COLO668 (cell line): Measurements from ENCODE around the gene PLPP4.

Source experiments
- DNase-seq: peaks from one replicate; lab custom pipeline; 2025; ENCODE audit not compliant: unreplicated experiment; lab: John Stamatoyannopoulos, UW

The PLPP4 gene

DNA sequence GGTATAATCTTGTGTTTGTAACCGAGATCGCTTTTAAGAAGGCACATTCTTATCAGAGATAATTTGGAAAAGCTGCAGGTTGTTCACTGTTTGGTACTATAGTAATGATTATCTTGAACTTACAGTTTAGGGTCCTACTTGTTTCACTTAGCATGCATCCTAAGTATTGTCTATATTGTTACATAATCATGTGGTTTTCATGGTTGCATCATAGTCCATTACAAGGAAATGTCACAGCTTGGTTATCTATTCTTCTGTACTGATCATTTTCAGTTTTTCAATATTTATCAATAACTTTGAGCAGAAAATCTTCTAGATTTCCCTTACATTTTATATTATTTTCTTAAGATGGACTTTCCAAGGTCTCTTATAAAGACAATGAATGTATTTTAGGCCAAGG, 116.3 kb downstream of the PLPP4 start:
- DNase-seq: no peak

DNA sequence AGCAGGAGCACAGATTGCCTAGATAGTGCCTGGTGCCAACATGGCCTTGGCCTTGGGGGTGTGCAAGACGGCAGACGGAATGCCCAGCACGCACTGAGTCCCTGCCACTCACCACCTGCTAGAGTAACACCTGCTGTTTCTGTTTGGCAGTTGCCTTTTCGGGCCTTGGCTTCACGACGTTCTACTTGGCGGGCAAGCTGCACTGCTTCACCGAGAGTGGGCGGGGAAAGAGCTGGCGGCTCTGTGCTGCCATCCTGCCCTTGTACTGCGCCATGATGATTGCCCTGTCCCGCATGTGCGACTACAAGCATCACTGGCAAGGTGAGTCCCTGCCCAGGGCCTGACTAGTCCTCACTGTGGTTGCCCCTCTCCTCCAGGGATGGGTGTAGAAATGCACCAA, 118.0 kb downstream of the PLPP4 start:
- DNase-seq: no peak

DNA sequence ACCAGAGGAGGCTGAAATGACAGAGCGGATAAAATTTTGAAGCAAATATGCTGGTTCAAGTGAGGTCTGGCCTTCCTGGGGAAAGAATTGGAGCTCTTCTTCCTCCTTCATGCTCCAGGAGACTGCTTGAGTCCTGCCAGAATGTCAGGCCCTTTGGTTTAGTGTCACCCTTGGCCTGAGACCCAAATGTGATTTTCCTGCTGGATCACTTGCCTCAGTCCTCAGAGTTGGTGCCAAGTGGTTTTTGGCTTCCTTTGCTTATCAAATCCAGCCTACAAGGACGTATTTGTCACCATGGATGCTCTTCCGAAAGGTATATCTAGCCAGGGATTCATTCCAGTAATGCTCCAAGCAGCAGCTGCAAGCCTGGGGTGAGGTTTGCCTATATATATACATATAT, 118.4 kb downstream of the PLPP4 start:
- DNase-seq: no peak

DNA sequence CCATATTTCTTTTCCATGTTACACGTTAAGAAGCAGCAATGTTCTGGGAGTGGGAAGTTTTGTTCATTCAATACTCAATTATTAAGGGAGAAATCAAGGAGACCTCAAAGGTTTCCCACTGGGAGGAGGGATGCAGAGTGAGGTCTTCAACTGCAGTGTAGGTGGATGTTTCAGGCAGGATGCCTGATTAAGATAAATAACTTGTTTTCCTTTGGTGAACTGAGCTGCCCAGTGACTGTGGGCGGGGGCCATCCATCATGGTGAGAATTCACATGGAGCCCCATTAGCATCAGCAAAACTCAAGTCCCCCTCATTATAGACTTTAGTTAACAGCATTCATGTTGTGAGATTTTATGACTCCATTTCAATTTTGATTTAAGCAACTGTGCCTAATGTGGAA, 121.1 kb downstream of the PLPP4 start:
- DNase-seq: no peak

DNA sequence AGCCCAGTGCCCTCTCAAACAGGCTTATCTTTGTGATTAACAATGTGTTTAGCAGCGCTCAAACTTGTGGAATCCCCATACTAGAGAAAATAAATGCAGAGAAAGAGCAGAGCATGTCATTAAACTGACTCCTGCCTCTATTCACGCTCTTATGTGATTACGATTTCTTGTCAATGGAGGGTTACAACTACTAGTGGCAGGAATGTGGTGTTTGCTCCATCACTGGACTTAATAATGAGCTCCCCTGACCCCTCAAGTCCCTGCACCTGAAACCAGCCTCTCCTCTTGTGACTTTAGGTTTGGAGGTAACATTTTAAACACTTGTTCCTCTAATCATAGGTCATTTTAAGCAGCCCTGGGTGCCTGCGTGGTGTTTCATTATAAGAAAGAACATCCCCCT, 121.9 kb downstream of the PLPP4 start:
- no peak for DNase-seq

DNA sequence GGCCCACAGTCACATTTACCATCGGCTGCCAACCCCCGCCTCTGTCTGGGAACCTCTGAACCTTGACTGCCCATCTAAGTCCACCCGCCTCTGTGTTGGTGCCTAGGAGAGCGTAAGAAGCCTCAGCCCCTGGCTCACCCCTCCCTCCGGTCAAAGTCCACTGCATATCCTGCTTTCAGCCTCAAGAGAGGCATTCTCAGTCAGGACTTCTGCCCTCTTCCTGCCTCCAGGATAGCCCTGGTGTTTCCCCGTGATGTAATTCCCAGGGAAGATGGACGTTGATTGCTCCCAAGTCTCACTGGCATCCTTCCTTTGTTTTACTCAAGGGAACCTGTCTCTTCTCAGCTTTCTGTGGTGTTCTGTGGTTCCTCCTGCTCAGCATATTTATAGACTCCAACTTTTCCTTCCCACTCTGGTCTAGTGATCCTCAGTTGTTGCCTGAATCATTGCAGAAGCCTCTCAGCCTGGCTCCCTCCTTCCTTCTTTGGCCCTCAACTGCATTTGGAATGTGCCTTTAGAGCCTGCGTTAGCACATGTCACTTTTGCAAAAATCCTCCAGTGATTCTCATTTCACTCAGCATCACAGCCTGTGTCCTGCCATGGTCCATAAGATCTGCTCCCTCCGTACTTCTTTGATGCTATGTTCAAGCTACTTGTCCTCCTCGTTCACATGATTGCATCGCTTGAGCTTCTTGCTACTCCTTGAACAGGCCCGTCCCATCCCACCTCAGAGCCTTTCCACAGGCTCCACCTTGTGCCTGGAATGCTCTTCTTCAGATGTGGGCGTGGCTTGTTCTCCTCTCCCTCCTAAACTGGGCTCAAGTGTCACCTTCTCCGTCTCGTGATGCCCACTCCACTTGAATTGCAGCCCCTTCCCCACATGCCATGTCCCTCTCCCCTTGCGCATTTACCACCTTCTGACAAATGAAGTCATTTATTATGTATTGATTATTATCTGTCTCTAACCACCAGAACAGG, 124.2 kb downstream of the PLPP4 start:
- no peak for DNase-seq

DNA sequence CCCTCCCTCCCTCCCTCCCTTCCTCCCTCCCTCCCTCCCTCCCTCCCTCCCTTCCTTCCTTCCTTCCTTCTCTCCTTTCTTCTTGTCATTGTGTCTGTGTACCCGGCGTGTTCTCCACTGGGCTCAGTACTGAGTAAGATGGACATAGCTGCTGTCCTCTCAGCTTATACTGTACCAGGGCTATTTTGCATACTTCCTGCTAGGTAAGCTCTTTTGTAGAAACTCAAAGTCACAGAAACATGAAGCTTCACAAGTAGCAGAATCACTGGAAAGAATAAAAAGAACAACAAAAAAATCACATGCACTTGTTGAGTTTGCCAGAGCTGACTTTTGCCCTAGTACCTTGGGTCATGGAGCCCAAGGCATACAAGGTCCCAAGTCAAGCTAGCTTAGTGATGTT, 125.7 kb downstream of the PLPP4 start:
- no peak for DNase-seq

DNA sequence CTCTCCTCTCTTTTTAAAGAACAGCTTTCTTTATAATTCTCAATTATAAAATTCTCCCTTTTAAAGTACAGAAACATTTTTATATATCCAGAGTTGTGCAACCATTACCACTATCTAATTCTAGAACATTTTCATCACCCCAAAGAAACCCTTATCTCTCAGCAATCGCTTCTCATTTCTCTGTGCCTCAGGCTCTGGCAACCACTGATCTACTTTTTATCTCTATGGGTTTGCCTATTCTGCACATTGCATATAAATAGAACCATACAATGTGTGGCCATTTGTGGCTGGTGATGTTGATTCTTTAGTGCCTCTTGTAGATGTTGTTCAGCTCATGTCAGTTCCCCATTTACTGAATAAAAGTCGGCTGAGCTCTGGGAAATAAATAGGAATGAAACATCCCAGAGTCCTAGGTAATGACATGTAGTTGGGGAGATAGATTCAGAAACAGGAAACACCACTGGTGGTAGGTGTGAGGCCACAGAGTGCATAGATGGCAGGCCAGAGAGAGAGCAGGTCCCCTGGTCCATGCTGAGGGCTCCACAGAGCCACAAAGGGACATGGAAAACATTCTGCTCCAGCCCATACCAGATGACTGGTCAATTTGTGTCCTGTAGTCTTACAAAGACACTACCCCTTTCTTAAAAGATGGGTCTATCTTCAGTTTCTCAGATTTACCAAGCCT, 126.5 kb downstream of the PLPP4 start:
- no peak for DNase-seq

DNA sequence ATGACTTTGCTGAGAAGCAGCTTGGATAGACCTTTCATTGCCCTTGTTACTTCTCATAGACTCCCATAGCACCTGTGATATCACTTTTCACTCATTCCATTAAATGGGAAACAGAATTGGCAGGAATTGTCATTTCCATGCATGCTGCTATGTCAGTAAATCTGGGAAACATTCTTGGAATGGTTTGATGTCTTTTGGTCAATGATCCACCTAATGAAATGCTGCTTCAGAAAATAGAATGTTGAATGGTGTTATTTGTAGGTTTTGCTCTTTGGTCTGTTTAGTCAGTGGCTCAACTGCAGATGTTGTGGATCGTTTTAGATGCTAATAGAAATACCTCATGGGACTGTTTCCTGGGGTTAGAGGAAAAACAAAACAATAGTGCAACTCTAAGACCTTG, 127.8 kb downstream of the PLPP4 start:
- DNase-seq: no peak

DNA sequence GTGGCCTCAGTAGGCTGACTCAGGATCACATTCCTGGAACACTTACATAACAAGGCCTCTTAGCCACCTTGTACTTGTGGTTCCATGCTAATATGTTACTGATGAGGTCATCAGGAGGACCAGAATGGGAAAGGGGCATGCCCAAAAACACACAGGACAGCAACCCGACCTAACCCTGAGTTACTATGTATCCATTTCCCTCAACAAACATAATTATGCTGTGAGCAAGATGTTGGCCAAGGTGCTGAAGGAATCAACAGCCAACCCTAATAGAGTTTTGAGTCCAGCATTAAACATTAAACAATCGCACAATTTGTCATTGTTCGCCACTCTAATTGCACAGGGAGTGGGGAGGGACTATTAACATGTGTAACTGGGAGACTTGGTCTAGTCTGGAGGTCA, 129.4 kb downstream of the PLPP4 start:
- DNase-seq: no peak

DNA sequence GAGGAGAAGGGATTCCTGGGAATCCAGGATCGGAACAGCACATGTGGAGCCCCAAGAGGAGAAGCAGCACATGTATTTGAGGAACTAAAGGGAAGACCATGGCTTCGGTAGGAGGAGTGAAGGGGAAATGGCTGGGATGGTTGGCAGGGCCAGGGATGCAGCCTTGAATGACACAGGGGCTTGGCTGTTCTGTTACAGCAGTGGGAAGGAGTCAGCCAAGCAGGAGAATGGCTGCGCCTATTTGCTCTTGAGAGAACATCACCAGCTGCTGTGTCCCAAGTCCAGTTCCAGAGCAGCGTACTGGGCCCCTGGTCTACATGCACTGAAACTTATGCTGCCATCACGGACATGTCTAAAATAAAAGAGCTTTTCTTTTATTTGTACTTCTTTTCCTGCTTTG, 130.0 kb downstream of the PLPP4 start:
- DNase-seq: no peak

DNA sequence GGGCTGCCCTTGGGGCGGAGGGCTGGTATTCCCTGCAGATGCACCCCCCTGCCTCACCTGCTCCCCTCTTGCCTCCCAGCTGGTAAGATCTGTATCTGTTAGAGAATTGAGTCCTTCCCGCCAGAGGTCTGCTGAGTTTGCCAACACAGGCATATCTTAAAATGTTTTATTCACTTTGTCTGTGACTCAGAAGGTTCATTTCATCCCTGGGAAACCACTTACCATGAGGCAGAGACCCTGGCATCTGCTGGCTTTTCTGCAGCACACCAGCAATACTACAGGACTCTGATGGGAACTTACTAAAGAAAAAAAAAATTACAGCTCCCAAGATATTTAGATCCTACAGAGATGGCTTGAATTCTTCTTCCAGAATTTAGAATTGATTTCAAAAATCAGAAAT, 131.3 kb downstream of the PLPP4 start:
- no peak for DNase-seq

DNA sequence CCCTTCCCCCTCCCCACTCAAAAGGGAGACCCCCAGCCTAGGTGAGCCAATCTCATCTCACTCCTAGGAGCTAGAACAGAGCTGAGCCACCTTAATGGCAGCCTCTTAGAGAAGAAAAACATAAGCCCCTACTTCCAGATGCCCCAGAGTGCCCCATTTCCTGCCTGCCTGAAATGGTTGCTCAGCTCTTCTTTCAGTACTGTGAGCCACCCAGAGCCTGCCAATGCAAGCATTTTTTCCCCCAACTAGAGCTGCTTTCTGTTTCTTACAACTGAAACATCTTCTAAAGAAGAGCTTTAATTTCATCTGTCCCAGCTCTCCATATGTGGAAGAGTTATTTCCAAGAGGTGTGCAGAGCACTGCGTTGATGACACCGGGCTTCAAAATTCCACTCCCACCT, 136.7 kb downstream of the PLPP4 start:
- DNase-seq: no peak

DNA sequence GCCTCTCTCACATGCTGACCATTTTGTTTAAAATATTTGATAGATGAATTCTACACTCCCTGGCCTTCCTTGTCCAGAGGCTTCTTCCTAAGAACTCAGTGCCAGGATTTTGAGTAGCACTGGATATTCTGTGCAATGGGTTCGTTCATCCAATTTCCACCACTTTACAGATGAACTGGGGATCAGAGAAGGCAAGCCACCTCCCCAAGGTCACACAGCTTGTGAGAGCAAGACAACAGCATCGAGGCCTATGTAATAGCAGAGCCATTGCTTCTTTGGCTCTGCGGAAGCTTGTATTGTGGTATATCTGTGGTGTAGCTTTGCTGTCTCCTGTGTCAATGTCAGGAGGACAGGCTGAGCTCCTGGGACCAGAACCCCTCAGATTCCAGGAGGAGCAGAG, 140.9 kb downstream of the PLPP4 start:
- no peak for DNase-seq

DNA sequence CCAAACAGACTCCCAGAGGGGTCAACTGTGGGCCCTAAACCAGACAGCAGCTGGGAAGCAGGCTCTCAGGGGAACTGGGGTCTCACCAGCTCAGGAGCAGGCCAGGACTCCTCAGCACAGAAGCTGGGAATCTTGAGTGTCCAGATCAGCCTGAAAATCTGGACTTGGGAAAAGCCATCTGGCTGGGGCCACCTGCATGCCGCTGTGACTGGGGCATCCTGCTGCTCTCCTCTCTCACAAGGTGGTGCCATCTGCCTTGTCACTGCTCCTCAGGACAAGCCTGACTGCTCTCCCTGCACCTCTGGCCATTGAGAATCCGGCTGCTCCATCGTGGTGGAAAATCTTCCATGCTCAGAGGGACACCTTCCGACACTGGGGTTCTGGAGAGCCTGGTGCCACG, 141.4 kb downstream of the PLPP4 start:
- no peak for DNase-seq

DNA sequence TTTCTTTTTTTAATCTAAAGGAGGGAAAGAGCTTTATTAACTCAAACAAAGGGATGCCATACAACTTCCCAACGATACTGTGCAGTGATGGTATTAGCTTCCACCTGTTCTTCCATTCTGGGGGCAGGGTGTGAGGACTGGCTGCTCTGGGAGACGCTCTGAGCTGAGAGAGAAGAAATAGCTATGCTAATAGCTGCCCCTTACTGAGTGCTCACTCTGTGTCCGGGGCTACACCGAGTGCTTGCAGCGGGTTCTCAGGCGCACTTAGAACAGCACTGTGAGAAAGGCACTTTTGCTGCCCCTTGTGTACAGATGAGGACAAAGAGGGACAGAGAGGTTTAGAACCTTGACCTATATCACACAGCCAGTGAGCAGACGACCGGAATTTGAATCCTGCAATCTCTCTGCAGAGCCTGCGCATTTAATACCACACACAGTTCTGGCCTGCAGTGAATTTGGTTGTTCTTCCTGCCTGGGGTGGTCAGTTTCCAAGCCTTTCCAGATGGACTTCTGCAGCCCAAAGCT, 142.2 kb downstream of the PLPP4 start:
- DNase-seq: no peak

DNA sequence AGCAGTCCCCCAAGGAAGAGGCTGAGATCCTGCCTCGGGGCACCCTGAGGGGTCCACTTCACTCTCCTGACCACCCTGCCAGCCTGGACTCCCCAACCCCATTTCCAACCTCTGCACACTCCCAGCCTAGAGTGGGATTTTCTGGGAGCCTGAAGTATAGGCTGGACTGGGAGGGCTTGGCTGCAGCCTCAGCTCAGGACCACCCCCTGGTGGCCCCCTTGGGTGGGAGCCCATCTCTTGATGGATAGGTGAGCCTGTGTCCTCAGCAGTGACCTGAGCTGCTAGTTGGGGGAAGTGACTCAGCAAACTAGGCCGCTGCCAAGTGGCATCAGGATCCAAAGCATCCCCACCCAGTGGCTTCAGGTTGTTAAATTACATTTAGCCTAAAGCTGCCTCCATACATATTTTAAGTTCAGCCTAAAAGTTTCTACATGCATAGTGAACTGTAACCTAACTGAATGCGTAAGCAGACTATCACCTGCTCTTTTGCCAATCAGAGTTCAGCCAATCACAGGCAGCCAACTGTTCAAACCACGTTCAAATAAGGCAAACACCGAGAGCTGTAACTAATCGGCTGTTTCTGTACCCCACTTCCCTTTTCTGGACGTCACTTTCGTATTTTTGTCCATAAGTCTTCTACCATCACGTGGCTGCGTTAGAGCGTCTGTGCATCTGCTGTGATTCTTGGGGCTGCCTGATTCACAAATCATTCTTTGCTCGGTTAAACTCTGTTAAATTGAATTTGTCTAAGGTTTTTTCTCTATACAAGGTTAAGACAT, 144.0 kb downstream of the PLPP4 start:
- no peak for DNase-seq

DNA sequence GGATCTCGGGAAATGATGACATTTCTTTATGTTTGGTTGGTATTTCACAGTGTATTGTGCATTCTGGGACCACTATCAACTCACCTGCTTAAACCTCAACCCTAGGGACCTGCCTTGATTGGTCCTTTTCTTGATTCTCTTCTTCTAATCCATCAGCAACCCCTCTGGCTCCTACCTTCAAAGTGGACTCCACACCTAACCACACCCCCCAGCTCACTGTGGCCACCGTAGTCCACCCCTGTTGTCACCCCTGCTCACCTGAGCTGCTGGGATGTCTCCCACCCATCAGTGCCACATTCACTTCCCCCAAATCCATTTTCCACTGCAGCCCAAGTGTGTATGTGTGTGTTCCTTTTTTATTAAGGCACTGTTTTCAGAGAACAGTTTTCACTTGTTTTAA, 145.0 kb downstream of the PLPP4 start:
- DNase-seq: no peak

DNA sequence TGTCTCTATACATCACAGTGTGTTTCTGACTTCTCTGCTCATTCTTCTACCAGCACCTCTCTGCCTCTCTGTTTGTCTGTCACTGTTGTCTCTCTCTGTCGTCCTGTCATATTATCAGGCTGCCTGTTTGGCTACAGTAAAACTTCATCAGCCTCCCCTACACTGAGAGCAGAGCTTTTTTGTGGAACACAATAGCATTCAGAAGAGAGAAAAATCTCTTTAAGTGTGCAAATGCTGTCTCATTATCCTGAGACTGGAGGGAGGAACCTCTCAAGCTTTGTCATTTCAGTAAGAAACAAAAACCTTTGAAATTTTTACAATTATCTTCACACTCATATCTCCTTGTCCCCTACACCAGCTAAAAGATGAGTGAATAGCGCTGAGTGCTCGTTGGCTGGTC, 148.4 kb downstream of the PLPP4 start:
- no peak for DNase-seq

DNA sequence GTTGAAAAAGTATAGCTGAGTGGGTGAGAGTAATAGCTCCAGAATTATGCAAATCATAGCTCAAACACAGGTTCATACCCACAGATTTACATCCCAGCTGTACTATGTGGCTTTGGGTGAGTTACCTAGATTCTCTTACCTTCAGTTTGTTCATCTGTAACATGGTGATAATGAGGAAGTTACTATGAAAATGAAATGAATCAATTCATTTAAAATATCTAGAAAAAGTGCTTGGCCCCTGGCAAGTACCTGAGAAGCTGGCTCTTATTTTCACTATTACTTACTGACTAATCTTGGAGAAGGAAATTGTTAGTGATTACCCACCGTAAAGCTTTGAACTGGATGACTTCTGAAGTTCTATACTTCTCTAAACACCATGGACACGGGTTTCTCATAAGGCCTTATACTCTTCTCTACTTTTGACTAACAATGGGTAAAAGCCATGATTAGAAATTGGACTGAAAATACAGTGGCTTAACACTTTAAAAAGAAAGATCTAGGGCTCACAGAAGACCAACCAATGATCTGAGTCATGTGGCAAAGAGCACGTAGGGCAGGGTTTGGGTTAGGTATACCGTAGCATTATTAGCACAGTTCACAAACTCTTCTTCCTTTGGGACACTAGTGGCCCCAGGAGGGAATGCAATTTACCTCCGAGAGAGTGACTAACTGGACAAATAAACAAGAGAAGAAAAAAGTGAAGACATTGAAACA, 149.2 kb downstream of the PLPP4 start:
- DNase-seq: no peak
